Adrenal gland (tissue), 12 donors: ENCODE results near the gene GDF10. TPM values are rescaled to one million over a fixed set of nuclear protein-coding genes. Genes with fewer than 3 reads are reported as not detected.

Experiments
- DNase-seq, 7 donors: peaks; one replicate each; pipeline ENCODE4 v3.0.0-alpha.2; 2019 to 2020
- H3K27ac ChIP-seq, 5 donors: fragments of 200-600 bp; sonication (generic) in 4 of 5; 1 replicate in 3 of 5; 2 replicates in 2 of 5; pipeline versions ENCODE4 v1.5.1 to v1.8.0; 2016 to 2020; ENCODE audit warnings: mild to moderate bottlenecking in 1 of 5
- H3K27me3 ChIP-seq: fragments of 200-600 bp; 2 replicates; pipeline ENCODE4 v1.8.0; 2021
- H3K36me3 ChIP-seq, 2 donors: fragments of 200-600 bp; replicated peaks in 1 of 2; 1 replicate in 1 of 2; 2 replicates in 1 of 2; pipeline versions ENCODE4 v1.5.1 to v1.8.0; 2018 to 2022
- H3K4me1 ChIP-seq, 2 donors: fragments of 200-600 bp; replicated peaks in 1 of 2; 1 replicate in 1 of 2; 2 replicates in 1 of 2; pipeline versions ENCODE4 v1.5.1 to v1.8.0; 2018 to 2021
- H3K4me3 ChIP-seq, 4 donors: fragments of 200-600 bp; sonication (generic) in 3 of 4; one replicate each; pipeline ENCODE4 v1.5.1; 2016 to 2018
- H3K9me3 ChIP-seq, 3 donors: fragments of 200-600 bp; sonication (generic) in 1 of 3; replicated peaks in 1 of 3; 1 replicate in 2 of 3; 2 replicates in 1 of 3; pipeline versions ENCODE4 v1.5.1 to v1.8.0; 2016 to 2021
- POLR2A ChIP-seq, 2 donors: fragments of 450-650 bp; IDR thresholded peaks; one replicate each; pipeline ENCODE4 v1.6.1; 2017; ENCODE audit warnings: antibody characterized with exemption in 2 of 2, mild to moderate bottlenecking in 2 of 2, moderate library complexity in 1 of 2
- WGBS, 4 donors: extraction: QIAGEN DNeasy Blood & Tissue Kit in 2 of 4; methylation state at CpG; one replicate each; pipeline versions ENCODE4 v1.1.5 to v1.1.7; 2013 to 2017; 5-methylcytosine and 5-hydroxymethylcytosine counted together
- intact Hi-C, 2 donors: fragments of 100-400 bp; cut with DNase I; formaldehyde crosslinking; loops; one replicate each; pipeline versions ENCODE4 v1.14.1 to v1.15.0; 2022 to 2023
- polyA plus RNA-seq, 3 donors: library from polyadenylated mRNA; stranded (reverse); fragments of 200-250 nt in 2 of 3; fragments of 350-450 nt in 1 of 3; fragmentation: Illumina TruSeq in 1 of 3; extraction: RNeasy Lipid Tissue Mini Kit (QIAGEN cat#74804) in 1 of 3; gene quantifications; one replicate each; pipeline ENCODE4 v1.2.3, GENCODE V29; 2013 to 2014
- total RNA-seq, 9 donors: library from RNA; depleted of rRNA in 4 of 9; stranded (reverse); fragments of >200 nt in 4 of 9; fragments of 120-200 nt in 1 of 9; fragmentation: NEBNext Ultra II Directional in 1 of 9; extraction: Animal tissue kit (Norgen Biotek cat#: 25700) in 1 of 9; gene quantifications; one replicate each; pipeline versions ENCODE4 v1.1.0 to v1.2.4, GENCODE V29; 2013 to 2023
- TF ChIP-seq, protein P1 (sequence below), 6 experiments: fragments of 450-650 bp in 4 of 6; fragments of 200-600 bp in 2 of 6; sonication (generic) in 1 of 6; IDR thresholded peaks; 1 replicate in 5 of 6; 2 replicates in 1 of 6; pipeline versions ENCODE4 v1.5.1 to v1.8.0; 2016 to 2021; ENCODE audit warnings: antibody characterized with exemption in 6 of 6, mild to moderate bottlenecking in 2 of 6, moderate library complexity in 1 of 6
- donor health status: healthy with polysubstance abuse.
- donor health status: Bipolar disorder and iron deficiency.
- donor health status: DM: yes; HTN: yes; CAD: no.
- donor health status: DM: no; HTN: no; CAD: no.
- donor health status: DM: no; HTN: no; CAD: no.
- donor health status: DM: yes; HTN: yes; CAD: no.

Gene GDF10
- total and polyA plus RNA-seq, 12 donors, result 0.06 to 8.5 (median 1.2) TPM; not detected in 1

DNA sequence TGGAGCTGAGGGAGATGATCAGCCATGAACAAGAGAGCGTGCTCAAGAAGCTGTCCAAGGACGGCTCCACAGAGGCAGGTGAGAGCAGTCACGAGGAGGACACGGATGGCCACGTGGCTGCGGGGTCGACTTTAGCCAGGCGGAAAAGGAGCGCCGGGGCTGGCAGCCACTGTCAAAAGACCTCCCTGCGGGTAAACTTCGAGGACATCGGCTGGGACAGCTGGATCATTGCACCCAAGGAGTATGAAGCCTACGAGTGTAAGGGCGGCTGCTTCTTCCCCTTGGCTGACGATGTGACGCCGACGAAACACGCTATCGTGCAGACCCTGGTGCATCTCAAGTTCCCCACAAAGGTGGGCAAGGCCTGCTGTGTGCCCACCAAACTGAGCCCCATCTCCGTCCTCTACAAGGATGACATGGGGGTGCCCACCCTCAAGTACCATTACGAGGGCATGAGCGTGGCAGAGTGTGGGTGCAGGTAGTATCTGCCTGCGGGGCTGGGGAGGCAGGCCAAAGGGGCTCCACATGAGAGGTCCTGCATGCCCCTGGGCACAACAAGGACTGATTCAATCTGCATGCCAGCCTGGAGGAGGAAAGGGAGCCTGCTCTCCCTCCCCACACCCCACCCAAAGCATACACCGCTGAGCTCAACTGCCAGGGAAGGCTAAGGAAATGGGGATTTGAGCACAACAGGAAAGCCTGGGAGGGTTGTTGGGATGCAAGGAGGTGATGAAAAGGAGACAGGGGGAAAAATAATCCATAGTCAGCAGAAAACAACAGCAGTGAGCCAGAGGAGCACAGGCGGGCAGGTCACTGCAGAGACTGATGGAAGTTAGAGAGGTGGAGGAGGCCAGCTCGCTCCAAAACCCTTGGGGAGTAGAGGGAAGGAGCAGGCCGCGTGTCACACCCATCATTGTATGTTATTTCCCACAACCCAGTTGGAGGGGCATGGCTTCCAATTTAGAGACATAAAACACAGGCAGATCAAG is 25.6 kb downstream of the GDF10 start:
- Histone ChIP-seq H3K27ac (no peak overlapping the region), H3K36me3 (no peaks in the 10 kb centered on the region), H3K4me3 (no peak overlapping the region), H3K9me3 (no peaks in the 10 kb centered on the region), H3K27me3 (no peaks in the 10 kb centered on the region), H3K4me1 (peaks cover 0 to 14% of the 10 kb centered on the region in 2 donors)
- TF ChIP-seq, protein P1, sequence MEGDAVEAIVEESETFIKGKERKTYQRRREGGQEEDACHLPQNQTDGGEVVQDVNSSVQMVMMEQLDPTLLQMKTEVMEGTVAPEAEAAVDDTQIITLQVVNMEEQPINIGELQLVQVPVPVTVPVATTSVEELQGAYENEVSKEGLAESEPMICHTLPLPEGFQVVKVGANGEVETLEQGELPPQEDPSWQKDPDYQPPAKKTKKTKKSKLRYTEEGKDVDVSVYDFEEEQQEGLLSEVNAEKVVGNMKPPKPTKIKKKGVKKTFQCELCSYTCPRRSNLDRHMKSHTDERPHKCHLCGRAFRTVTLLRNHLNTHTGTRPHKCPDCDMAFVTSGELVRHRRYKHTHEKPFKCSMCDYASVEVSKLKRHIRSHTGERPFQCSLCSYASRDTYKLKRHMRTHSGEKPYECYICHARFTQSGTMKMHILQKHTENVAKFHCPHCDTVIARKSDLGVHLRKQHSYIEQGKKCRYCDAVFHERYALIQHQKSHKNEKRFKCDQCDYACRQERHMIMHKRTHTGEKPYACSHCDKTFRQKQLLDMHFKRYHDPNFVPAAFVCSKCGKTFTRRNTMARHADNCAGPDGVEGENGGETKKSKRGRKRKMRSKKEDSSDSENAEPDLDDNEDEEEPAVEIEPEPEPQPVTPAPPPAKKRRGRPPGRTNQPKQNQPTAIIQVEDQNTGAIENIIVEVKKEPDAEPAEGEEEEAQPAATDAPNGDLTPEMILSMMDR (IDR thresholded peaks at IDR 0.05), result no peak
- no peak for TF ChIP-seq POLR2A (IDR thresholded peaks at IDR 0.05)
- 94 to 96% (median 96%) methylated on average over 28 to 30 of the region's 30 CpGs for WGBS, 4 donors
- intact Hi-C loops, result no loop called here
- DNase-seq, result no peak

DNA sequence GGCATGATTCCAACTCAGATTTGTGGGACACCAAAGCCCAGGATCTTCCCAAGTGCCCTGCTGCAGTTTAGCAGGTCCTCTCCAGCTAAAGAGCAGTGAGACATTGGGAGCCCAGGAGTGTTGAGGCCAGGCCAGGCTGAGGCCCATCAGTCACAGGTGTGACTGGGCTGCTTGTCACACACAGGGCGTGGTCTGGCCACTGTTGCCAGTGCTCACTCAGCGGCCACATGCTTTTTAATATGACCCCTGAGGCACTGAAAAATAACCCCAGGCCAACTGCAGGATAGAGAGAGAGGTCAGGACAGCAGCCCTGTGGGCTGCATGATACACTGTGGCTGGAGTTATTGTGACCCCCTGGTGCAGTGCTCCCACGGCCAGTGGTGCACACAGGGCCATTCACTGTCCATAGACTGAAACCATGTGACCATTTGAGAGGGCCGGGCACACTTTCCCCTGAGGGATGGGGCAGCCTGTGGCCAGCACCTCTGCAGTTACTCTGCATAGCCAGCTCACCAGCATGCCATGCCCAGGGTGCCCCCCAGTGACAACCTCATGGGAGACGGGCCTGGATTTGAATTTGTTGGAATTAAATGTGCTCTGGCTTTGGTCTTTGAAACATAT is 26.4 kb downstream of the GDF10 start:
- peaks cover 0 to 14% of the 10 kb centered on the region in 2 donors for H3K4me1 ChIP-seq
- H3K27me3 ChIP-seq, result no peaks in the 10 kb centered on the region
- no peak for DNase-seq
- WGBS, 4 donors, result 80 to 86% (median 82%) methylated on average over 3 to 5 of the region's 5 CpGs
- H3K36me3 ChIP-seq, result no peaks in the 10 kb centered on the region
- no peak for TF ChIP-seq POLR2A (IDR thresholded peaks at IDR 0.05)
- TF ChIP-seq, protein P1 (IDR thresholded peaks at IDR 0.05), result no peak
- no peak overlapping the region for H3K4me3 ChIP-seq
- no peak overlapping the region for H3K27ac ChIP-seq
- intact Hi-C loops, result no loop called here
- no peaks in the 10 kb centered on the region for H3K9me3 ChIP-seq

DNA sequence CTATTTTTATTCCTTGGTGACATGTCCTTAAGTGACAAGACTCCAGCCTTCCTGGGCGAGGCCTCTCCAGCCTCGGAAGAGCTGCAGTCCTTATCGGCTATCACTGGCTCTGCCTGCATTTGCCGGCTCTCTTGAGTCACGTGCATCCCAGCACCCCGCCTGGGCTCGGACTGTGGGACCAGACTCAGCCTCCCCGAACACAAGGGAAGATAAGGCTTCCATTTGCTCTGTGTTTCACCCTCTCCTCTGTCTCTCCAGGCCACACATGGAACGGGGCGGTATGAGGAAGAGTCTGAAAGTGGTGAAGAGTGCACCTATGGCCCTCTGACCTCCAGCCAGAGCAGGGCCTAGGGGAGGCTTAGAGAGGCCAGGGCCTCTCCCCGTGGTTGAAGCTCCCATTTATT is 26.9 kb downstream of the GDF10 start:
- no peak for DNase-seq
- no peak overlapping the region for H3K4me3 ChIP-seq
- WGBS, 4 donors, result 86 to 92% (median 89%) methylated on average over 7 to 11 of the region's 11 CpGs
- TF ChIP-seq POLR2A (IDR thresholded peaks at IDR 0.05), result no peak
- TF ChIP-seq, protein P1 (IDR thresholded peaks at IDR 0.05), result no peak
- intact Hi-C loops, result no loop called here
- no peaks in the 10 kb centered on the region for H3K36me3 ChIP-seq
- no peak overlapping the region for H3K27ac ChIP-seq
- peaks cover 0 to 15% of the 10 kb centered on the region in 2 donors for H3K4me1 ChIP-seq
- no peaks in the 10 kb centered on the region for H3K27me3 ChIP-seq
- no peaks in the 10 kb centered on the region for H3K9me3 ChIP-seq

DNA sequence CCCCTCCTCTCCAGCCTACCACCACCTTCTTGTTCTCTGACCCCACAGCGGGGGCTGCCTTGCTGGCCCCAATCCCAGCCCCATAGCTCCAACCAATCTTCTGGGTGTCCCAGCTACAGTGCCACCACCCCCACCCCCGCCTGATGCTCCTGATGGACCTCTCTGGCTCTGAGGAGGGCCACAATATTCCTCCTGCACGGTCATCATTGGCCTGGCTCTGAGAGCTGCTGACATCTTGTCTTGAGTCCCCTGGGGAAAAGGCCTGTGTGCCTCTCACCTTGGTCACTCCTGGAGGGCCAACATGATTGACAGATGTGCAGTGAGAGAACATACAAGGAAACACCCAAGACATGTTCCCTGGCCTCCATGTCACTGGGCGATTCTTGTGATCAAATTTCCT is 29.9 kb downstream of the GDF10 start:
- Histone ChIP-seq H3K36me3 (no peaks in the 10 kb centered on the region), H3K4me3 (no peak overlapping the region)

More for the DNA sequence above, 29.9 kb downstream of the GDF10 start:
- no peak for TF ChIP-seq POLR2A (IDR thresholded peaks at IDR 0.05)
- TF ChIP-seq, protein P1 (IDR thresholded peaks at IDR 0.05), result no peak
- H3K9me3 ChIP-seq, result no peaks in the 10 kb centered on the region
- H3K27ac ChIP-seq, result no peak overlapping the region
- intact Hi-C loops, result no loop called here
- no peak for DNase-seq
- H3K4me1 ChIP-seq, result peaks cover 0 to 4% of the 10 kb centered on the region in 2 donors
- H3K27me3 ChIP-seq, result no peaks in the 10 kb centered on the region
- 86 to 95% (median 92%) methylated on average over 4 of the region's 4 CpGs for WGBS, 4 donors
